Measurements from ENCODE around the gene PDS5A.

Gene PDS5A

GRCh38 chr4:39900966-39901365 lies 76.7 kb downstream of the PDS5A start:
- no peak for DNase-seq
- Histone ChIP-seq H3K36me3 (replicated peaks) (peaks cover 35% of the 10 kb centered on the region), H3K4me3 (ENCODE audit: low read depth, low read length) (no peak overlapping the region), H3K27ac (no peak overlapping the region), H3K27me3 (replicated peaks) (no peaks in the 10 kb centered on the region)
- no peak for TF ChIP-seq CTCF (IDR thresholded peaks at IDR 0.05; ENCODE audit: low read depth, low read length, missing control alignments)
- in situ Hi-C loops (cut with HindIII; ENCODE audit: low pct_ligation_motif_present, low sequenced_read_pairs) = no loop called here

- Histone ChIP-seq H3K27ac (no peak overlapping the region), H3K4me3 (ENCODE audit: low read depth, low read length) (no peak overlapping the region), H3K36me3 (replicated peaks) (peaks cover 40% of the 10 kb centered on the region), H3K27me3 (replicated peaks) (no peaks in the 10 kb centered on the region)
- no peak for TF ChIP-seq CTCF (IDR thresholded peaks at IDR 0.05; ENCODE audit: low read depth, low read length, missing control alignments)
- no peak for DNase-seq
- in situ Hi-C loops (cut with HindIII; ENCODE audit: low pct_ligation_motif_present, low sequenced_read_pairs) = no loop called here
These were observed 78.4 kb downstream of the PDS5A start for GRCh38 chr4:39899291-39899690.

- H3K27ac ChIP-seq = no peak overlapping the region
- no peak overlapping the region for H3K4me3 ChIP-seq (ENCODE audit: low read depth, low read length)
- H3K36me3 ChIP-seq (replicated peaks) = peaks cover 37% of the 10 kb centered on the region
- no peak for TF ChIP-seq CTCF (IDR thresholded peaks at IDR 0.05; ENCODE audit: low read depth, low read length, missing control alignments)
- in situ Hi-C loops (cut with HindIII; ENCODE audit: low pct_ligation_motif_present, low sequenced_read_pairs) = no loop called here
- H3K27me3 ChIP-seq (replicated peaks) = no peaks in the 10 kb centered on the region
- no peak for DNase-seq
These were observed 79.7 kb downstream of the PDS5A start for GRCh38 chr4:39898015-39898414.

GRCh38 chr4:39893693-39894072 lies 84.0 kb downstream of the PDS5A start:
- H3K4me3 ChIP-seq (ENCODE audit: low read depth, low read length) = no peak overlapping the region
- in situ Hi-C loops (cut with HindIII; ENCODE audit: low pct_ligation_motif_present, low sequenced_read_pairs) = no loop called here
- H3K27me3 ChIP-seq (replicated peaks) = no peaks in the 10 kb centered on the region
- DNase-seq = no peak
- H3K27ac ChIP-seq = no peak overlapping the region
- no peak for TF ChIP-seq CTCF (IDR thresholded peaks at IDR 0.05; ENCODE audit: low read depth, low read length, missing control alignments)
- H3K36me3 ChIP-seq (replicated peaks) = peaks cover 25% of the 10 kb centered on the region

- DNase-seq = no peak
- Histone ChIP-seq H3K36me3 (replicated peaks) (peaks cover 22% of the 10 kb centered on the region), H3K27me3 (replicated peaks) (no peaks in the 10 kb centered on the region), H3K4me3 (ENCODE audit: low read depth, low read length) (no peak overlapping the region), H3K27ac (no peak overlapping the region)
- in situ Hi-C loops (cut with HindIII; ENCODE audit: low pct_ligation_motif_present, low sequenced_read_pairs) = no loop called here
- no peak for TF ChIP-seq CTCF (IDR thresholded peaks at IDR 0.05; ENCODE audit: low read depth, low read length, missing control alignments)
These were observed 84.6 kb downstream of the PDS5A start for GRCh38 chr4:39892988-39893692.

- Histone ChIP-seq H3K27me3 (replicated peaks) (no peaks in the 10 kb centered on the region), H3K4me3 (ENCODE audit: low read depth, low read length) (no peak overlapping the region), H3K27ac (no peak overlapping the region), H3K36me3 (replicated peaks) (peaks cover 9% of the 10 kb centered on the region)
- in situ Hi-C loops (cut with HindIII; ENCODE audit: low pct_ligation_motif_present, low sequenced_read_pairs) = no loop called here
- no peak for TF ChIP-seq CTCF (IDR thresholded peaks at IDR 0.05; ENCODE audit: low read depth, low read length, missing control alignments)
- DNase-seq = no peak
These were observed 88.5 kb downstream of the PDS5A start for GRCh38 chr4:39889226-39889625.

All from brain microvascular endothelial cell (primary cell).